Smooth muscle cell of the brain vasculature (primary cell): ENCODE data around the gene MRAS.
"Not testable (repeated sequence)": the region's sequence is repeated elsewhere in the genome, so short reads cannot be mapped to it uniquely, and the experiment has no call there.

Experiments
- DNase-seq: peaks from one replicate; pipeline ENCODE4 v3.0.0-alpha.2; 2012; ENCODE audit warnings: low read depth, low spot score

MRAS gene

DNA sequence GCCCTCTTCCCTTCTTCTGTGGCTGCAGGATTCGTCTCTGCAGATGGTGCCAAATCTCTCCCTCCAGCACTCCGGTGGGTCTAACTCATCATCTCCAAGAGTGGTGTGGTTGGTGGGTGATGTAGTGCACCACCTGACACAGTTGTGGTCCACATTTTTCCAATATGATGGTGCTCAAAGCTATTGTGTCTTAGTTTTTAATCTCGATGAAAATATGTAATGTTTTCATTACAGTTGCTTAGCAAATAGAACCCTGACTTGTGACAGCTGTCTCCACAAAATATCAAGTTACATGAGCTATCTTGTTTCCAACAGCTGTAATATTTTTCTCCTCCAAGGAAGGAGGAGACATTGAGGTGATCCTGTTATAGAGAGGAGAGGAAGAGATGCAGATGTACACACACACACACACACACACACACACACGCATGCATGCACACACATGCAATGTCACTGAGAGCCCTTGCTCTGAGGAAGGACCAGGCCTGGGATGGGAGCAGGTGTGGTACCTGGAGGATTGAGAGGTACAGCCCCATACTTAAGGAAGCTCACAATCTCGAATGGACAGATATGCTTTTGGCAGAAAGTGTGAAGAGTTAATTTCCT, 70.3 kb downstream of the MRAS start:
- DNase-seq = no peak

GRCh38 chr3:138423316-138423715, 74.9 kb downstream of the MRAS start:
- DNase-seq = no peak

- DNase-seq = no peak
These were observed 75.9 kb downstream of the MRAS start for GRCh38 chr3:138424323-138424722.

DNA sequence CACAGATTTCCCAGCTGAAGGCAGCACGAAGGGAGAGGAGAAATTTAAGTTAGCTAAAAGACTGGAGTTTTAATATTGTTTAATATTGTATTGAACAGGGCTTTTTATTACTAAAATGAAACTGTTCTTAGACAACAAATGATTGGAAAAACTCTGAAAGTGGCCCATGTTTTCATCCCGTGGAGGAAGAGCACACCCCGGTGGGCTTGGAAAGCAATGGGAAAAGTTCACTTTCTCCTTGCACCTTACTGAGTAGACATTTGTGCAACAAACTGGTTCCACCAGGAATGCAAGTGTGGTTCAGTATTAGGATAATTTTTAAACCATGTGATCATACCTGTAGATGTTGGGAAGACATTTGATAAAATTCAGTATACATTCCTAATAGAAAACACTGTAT, 77.8 kb downstream of the MRAS start:
- DNase-seq = no peak

DNA sequence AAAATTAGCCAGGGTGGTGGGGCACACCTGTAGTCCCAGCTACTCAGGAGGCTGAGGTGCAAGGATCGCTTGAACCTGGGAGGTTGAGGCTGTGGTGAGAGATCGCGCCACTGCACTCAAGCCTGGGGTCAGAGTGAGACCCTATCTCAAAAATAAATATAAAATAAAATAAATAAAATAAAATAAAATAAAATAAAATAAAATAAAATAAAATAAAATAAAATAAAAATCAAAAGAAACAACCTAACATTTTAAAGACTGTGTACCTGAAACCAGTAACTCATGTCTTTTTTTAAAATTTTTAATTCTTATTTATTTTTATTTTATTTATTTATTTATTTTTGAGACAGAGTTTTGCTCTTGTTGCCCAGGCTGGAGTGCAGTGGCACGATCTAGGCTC, 78.4 kb downstream of the MRAS start:
- not testable (repeated sequence) for DNase-seq

DNA sequence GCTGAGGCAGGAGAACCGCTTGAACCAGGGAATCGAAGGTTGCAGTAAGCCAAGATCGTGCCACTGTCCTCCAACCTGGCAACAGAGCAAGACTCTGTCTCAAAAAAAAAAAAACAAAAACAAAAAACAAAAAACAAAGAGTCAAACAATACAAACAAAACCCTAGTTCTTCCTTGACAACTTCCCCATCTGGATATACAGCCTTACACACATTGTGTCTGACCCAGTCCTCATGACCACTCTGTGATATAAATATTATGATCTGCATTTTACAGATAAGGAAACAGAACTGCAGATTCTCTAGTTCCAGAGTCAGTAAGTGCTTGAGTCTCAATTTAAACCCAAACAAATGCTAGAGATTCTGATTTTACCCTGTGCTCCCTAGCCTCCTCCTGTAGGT, 81.3 kb downstream of the MRAS start:
- DNase-seq = no peak

- no peak for DNase-seq
These were observed 84.3 kb downstream of the MRAS start for GRCh38 chr3:138432576-138433240.

- DNase-seq = no peak
These were observed 85.5 kb downstream of the MRAS start for GRCh38 chr3:138433892-138434275.

- DNase-seq = no peak
These were observed 86.0 kb downstream of the MRAS start, which contains the start of gene ESYT3 for GRCh38 chr3:138434276-138434874. TSS of gene ESYT3 (plus strand) at chr3:138434616. CDS start at chr3:138434799, 183 bp downstream.

- DNase-seq = no peak
These were observed 86.7 kb downstream of the MRAS start for GRCh38 chr3:138434875-138435772.

- no peak for DNase-seq
These were observed 87.5 kb downstream of the MRAS start for GRCh38 chr3:138435840-138436239.

- no peak for DNase-seq
These were observed 88.9 kb downstream of the MRAS start for GRCh38 chr3:138437281-138437680.

DNA sequence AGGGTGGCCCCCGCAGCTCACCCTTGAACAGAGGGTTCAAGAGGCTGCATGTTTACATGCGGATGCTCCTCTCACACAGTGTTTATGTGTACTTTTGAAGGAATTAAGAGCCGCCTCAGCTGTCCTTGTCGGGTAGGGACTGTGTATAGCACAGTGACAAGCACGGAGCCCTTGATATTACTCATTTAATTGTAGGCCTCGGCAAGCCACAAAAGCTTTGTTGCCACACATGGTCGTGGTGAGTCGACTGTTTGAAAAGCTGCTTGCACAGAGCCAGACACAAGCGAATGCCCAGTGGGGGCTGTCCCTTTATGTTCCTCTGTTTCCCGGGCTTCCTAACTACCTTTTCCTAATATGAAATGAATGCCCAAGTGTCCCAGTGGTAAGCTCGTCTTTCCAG, 90.5 kb downstream of the MRAS start:
- no peak for DNase-seq

- no peak for DNase-seq
These were observed 91.3 kb downstream of the MRAS start for GRCh38 chr3:138439646-138440045.

DNA sequence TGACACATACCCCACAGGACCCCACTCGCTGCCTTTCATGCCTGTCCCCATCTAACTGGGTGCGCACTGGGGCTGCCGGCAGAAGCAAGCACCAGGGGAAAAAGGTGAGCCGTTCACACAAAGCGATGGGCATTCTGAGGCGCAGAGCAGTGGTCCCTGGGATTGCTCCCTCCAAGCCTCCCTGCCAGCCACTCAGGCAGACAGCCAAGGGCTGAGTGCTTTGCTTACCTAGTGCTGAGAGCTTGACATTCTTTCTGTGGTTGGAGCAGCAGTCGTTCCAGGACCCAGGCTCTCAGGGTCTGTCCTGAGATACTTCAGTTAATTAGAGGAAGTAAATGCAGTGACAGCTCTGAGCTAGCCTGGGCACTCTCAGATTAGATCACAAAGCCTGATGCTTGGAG, 91.7 kb downstream of the MRAS start:
- DNase-seq = no peak

DNA sequence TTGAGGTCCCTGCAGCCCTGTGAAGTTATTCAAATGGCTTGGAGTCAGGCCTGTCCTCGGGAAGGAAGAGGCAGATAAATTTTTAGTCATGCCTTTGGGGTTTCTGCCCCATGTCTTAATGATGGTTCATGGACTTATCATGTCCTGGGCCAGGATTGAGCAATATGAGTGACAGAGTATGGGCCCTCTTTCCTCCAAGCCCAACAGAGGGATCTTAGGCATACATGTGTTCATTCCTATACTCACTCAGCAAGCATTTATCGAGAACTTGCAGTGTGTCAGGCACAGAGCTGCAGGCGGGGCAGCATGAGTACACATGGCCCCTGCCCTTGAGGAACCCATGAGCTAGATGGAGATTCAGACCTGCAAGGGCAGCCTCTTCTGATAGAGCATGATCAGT, 92.2 kb downstream of the MRAS start:
- no peak for DNase-seq

- no peak for DNase-seq
These were observed 92.9 kb downstream of the MRAS start for GRCh38 chr3:138441256-138441655.

DNA sequence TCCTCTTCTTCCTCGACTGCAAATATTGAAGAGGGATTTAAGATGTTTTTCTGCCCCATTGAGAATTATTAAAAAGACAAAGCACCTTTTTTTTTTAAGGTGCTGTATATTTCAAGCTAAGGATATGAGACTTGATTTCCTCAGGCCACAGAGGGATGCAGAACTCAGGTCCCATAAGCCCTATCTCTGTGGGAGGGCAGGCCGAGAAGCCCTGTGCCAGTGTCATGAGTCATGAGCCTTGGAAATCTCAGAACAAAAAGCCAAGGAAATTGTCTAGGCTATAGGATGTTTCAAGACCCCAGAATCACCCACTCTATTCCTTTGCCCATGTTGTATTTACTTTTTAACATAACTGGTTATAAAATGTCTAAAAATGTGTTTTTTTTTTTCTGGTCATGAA, 93.4 kb downstream of the MRAS start:
- DNase-seq = no peak

DNA sequence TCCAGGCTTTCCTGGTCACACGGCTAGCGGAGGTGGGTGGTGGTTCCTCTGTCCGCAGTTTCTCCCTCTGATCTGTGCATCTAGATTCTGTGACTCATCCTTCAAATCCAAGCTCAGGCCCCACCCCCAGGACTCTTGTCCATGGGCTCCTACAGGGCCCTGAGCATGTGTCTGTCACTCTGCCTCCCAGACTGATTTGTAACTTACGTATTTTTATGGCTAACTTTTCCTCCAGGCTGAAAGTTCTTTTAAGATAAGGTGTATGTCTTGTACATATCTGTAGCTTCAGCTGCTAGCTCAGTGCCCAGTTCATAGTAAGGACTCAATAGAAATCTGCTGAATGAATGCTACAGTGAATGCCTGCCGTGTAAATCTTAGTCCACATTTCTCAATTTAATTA, 94.1 kb downstream of the MRAS start:
- DNase-seq = no peak

DNA sequence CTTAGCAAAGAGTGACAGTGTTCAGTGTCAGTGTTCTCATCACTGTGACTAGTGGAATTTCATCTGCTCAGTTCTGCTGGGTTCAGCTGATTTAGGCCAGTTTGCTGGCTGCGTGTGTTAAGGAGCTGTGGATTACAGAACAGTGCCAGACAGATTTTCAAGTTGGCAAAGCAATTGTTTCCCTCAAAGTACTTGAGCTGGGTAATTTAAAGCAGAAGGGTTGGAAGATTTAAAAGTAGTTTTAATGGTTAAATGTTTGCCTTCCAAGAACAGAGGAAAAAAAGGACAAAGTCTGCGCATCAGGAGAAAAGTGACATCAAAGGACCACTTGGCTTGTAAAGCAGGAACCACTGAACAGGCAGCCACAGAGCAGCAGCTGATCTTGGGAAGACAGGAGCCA, 94.7 kb downstream of the MRAS start:
- DNase-seq = no peak

DNA sequence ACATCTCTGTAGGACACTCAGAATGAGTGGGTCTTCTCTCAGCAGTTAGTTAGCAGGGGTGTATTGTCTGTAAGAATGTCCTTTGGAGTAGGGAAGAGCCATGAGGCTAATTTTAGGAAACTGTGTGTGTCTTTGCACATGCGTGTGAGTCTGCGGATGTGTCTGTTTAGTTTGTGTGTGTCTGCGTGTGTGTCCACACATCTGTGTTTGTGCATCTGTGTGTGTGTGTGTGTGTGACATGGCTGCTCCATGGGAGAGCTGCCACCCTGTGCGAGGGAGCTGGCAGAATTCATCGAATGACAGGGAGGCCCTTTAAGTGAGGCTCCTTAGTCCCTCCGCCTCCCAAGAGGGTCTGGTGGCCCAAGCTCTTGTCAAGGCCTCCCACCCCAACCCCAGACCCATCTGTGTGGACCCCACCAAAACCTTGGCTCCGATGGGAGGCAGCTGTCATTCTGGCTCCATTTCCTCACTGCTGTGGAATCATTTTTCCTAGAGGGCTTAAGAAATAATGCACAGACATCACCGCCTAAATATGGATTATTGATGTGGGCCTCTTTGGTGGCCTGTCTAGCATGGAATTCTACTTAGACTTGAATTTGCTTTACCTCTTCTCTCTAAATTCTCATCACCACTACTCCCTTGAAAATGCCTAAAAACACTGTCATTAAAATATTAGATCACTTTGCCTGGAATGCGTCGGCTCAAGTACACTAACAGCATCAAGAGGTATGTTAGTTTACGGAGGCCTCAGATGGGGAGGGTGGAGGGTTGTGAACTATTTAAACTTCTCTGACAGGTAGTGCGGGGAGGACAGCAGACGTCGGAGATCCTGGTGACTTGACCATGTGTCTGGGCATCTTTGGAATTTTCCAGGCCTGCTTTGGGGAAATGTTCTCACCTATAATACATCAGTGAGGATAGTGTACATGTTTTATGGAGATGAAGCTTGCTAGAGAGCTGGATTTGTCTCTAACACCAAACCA, 95.4 kb downstream of the MRAS start:
- DNase-seq = no peak
